ENCODE results near the gene PGLYRP1.

The PGLYRP1 gene

DNA sequence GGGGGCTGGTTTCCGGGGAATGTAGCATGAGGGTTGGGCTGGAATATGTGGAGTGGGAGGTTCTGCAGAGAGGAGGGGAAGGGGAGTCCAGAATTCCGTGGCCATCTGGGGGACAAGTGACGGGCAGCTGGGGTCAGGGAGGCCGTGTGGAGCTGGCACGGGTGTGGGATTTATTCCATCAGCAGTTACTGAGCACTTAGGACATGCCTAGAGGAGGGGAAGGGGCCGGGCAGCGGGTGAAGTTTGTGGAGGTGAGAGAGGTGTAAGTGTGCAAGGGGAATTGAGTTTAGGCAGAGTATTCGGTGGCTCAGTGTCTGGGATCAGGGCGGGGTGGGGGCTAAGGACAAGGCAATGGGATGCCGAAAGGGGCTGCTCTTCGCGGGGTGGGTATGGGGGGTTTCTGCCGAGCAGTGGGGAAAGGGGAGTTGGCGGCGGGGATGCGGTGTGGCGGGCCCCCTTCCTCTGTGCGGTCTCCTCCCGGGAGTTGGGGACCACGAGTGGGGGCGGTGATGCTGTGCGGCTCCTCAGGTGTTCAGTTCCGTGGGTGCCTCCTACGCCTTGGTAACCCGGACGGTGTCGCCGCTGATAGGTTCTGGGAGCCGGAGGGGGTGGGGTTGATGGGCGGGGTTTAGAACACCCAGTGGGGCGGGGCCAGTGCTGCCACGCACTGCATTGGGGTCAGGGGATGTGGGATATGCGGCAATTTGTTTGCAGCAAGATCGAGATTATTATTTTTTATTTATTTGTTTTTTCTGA is 22.2 kb downstream of the PGLYRP1 start:
- DNase-seq = peak in 10 of 14 donors; percentile 11 to 78 (median 29)

DNA sequence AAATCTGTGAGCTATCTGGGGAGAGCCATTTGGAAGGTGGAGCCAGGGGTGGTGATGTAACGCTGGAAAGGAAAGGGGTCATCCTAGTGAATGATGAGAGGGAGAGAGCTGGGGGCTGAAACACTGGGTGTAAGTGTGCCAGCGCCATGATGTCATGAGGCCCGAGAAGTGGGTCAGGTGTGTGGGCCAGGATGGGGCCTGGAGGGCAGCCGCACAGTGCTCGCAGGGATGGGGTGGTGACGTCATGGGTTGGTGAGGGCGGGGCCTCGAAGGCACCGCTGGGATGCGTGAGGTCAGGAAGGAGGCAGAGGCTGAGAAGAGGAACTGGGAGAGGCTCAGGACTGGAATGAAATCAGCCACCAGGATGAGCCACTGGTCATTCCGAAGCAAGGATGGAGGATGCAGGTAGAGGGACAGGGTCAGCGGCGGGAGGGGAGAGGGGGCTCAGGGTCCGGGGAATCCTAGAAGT is 23.2 kb downstream of the PGLYRP1 start:
- DNase-seq = peak in 4 of 14 donors; percentile 13 to 80 (median 14)

DNA sequence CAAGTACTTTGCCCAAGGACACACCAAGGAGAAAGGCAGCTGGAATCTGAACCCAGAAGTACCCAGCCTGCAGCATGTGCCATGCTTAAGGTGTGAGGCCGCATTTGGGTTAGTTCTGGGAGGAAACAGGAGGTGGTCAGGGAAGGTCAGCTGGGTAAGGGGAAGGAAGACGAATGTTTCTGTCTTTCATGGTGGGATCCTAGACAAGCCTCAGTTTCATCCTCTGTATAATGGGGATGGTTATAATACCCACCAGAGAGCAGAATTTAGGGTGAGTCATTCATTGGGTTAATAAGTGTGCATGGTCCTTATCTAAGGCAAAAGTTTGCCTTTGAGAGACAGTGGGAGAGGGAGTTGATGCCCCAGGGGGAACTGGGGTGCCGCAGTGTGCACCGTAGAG is 24.0 kb downstream of the PGLYRP1 start:
- DNase-seq = no peak

DNA sequence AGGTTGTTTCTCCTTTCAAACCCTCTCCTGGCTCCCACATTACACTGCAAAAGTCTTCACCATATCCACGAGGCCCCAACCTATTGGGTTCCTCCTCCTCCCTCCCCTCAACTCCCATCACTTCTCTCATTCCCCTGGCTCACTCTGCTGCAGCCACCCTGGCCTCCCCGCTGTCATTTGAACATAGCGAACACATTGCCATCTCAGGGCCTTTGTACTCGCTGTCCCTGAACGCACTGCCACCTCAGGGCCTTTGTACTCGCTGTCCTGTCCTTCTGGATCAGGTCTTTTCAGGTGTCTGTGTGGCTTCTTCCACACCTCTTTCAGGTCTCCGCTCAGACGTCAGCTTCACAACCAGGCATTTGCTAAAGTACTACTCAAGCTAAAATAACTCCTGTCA is 25.9 kb downstream of the PGLYRP1 start:
- DNase-seq = no peak

DNA sequence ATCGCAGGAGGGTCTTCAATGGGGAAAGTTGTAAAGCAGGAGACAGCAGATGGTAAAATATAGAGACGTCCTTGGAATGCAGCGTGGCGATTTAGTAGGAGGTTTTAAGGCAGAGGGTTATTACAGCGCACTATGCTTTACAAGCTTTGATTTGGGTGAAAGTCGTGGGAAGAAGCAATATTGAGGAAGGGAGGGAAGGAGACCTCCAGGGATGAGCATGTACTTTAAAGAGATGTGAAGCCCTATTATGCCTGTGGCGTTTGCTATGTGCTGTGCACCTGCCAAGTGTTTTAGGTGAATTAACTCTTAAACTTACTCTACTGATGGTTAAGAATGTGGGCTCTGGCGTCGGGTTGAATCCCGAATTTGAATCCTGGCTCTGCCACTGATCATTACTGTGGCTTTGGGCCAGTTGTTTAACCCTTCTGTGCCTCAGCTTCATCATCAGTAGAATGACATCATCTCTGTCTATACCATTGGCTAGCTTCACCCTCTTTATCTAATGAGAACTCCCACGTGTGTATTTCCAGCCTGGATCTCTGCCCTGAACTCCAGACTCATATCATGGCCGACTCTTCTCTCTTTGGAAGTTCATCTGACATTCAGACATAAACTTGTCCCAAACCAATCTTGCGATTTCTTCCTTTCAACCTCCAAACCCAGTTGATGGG is 27.0 kb downstream of the PGLYRP1 start:
- DNase-seq = no peak

DNA sequence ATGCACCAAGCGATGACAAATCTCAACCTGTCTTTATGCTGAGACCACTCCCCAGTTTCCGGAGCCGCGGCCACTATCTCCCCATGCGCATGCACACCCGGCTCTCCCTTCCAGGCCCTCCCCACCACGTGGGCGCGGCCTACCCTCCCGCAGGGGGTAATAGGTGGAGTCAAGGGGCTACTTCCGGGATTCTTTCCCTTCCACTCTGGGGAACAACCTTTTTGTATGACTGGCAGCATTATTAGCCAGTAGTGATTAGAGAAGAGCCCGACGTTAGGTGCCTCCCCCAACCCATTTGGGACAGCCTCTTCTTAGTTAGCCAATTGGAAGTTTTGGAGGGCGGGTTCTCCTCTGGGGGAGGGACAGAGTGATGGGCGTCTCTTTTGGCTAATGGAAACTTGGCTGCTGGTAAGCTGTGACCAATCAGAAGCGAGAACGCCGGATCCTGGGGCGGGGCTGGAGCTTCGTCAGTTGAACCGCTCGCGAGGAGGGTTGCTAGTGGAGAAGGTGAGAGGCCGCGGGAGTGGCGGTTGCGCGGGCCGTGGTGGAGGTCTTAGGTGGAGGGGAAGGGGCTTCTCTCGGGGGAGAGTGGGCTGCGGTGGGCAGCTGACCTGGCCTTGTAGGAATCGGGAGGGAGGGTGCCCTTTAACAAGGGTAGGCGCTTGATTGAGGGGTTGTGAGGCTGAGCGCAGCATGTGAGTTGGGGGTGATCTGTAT is 27.7 kb downstream of the PGLYRP1 start, which contains the start of gene CCDC61:
TSS of gene CCDC61 (plus strand) at position 470 of the 717 bp plus-strand sequence. CDS start 7,552 bp downstream, outside the sequence.
- DNase-seq = peak; percentile 72 to 99 (median 96)

DNA sequence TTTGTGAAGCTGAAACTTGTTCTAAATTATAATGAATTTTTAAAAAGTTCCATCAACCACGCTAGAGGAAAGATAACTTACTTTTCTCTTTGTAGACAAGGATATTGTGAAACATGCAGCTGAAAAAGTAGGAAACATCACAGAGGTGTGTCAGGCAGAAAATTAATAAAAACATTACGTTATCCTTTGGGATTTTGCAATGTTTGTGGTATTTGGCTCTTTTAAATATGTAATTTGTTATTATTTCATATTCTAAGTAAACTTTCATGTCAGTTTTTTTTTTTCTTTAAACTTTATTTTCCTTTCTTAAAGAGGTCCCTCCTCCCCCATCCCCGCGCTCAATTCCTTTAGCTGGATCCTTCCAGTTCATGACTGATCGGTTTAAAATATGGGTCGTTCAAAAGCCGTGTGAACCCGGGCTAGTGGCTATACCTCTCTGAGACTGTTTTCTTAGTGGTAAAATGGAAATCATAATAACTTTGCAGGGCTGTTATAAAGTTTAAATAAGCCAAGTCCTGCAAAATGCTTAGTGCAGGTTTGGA is 28.3 kb downstream of the PGLYRP1 start:
- DNase-seq = no peak

DNA sequence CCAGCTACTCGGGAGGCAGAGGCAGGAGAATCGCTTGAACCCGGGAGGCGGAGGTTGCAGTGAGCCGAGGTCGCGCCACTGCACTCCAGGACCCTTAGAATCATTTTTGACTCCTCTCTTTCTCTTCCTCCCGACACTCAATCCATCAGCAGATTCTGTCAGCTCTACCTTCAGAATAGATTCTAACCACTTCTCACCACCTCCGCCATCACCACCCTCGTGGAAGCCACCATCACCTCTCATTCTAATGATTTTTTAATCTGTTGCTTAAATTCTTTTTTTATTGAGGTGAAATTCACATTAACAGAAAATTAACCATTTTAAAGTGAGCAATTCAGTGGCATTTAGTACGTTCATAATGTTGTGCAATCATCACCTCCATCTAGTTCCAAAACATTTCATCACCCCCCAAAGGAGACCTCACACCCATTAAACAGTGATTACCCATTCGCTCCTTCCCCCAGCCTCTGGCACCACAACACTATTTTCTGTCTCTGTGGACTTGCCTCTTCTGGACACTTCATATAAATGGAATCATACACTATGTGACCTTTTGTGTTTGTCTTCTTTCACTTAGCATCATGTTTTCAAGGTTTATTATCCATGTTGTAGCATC is 32.6 kb downstream of the PGLYRP1 start:
- DNase-seq = no peak

DNA sequence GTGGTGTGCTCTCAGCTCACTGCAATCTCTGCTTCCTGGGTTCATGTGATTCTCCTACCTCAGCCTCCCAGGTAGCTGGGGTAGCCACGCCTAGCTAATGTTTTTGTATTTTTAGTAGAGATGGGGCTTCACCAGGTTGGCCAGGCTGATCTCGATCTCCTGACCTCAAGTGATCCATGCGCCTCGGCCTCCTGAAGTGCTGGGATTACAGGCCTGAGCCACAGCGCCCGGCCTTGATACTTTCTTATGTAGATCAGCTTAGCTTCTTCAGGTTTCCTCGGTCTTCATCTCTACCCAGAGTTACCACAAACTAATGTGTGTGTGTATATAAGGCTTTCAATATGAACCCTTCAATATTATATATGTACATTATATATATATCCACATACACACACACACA is 37.5 kb downstream of the PGLYRP1 start:
- DNase-seq = no peak

DNA sequence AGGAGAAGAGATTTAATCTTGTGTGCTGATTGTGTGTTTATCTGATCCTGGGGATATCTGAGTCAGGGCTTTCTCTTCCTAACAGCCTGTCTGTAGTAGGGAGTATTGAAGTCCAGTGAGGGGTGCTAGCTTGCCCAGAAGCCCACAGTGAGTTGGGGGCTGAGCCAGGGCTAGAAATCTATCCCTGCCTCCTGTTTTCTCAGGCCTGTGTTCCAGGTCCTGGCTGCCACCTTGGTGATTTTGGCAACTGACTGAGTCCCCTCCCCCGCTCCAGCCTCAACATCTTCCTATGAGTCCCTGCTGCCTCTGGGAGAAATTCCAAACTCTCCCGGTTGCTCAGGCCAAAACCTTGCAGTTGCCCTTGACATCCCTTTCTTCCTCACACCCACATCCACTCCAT is 41.5 kb downstream of the PGLYRP1 start:
- peak in 5 of 14 donors; percentile 6 to 28 (median 15) for DNase-seq

DNA sequence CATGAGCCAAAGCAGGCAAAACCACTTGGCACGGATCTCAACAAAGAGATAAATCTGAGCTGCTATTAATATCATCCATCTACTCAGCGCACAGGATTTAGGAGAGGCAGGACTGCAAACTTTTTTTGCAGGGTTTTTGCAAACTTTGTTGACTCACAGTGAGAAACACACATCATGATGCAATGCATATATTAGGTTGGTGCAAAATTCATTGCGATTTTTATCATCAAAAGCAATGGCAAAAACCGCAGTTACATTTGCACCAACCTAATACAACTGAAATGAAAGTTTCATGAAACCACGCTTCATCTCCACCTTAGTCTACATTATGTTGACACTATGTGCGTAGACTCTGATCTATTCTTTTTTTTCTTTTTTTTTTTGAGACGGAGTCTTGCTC is 44.7 kb downstream of the PGLYRP1 start:
- no peak for DNase-seq

DNA sequence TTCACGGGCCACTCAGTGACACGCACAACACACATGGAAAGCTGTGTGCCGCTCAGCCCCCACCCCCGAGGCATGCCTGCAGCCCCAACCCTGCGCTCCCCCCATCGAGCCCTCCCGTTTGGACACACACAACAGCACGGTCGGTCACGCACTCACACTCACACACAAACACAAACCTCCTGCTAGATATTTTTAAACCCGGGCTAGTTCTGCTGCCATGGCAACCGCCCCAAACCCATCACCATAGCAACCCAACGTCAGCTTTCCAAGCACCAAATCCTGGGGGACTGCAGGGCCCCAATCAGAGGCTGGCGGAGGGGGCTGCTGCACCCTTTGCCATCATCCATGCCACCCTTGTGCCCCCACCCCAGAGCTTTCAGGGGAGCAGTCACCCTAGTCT is 46.7 kb downstream of the PGLYRP1 start:
- DNase-seq = peak in 1 of 14 donors; percentile 36

DNA sequence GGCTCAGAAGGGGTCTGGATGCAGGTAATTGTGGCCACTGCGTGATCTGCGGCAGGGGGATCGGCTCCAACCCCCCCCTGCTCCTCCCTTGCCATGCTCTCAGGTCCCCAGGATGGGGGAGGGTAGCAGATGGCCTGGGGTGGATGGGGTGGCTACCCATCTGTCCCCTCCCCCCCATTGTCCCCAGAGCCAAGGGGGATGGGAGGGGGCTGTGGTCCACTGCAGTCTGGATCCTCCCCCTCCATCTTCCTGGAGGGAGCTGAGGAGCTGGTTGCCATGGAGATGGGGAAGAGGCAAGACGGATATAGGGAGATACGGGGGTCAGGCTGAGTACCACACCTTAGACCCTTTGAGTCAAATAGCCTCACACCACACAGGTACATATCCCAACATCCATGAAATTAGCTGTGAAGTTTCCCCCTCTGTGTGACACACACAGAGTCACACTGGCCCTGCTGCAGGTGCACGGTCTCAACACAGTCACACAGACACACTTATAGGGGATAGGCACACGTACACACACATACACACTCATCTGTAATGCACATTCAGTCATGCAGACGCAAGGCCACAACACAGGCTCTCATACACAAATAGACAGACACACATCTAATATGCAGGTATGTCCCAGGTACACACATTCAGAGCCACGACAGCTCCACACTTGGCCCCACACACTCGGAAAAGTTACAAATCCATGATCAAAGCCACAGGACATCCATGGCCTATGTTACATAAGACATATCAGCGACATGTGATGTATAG is 47.4 kb downstream of the PGLYRP1 start:
- DNase-seq = no peak

DNA sequence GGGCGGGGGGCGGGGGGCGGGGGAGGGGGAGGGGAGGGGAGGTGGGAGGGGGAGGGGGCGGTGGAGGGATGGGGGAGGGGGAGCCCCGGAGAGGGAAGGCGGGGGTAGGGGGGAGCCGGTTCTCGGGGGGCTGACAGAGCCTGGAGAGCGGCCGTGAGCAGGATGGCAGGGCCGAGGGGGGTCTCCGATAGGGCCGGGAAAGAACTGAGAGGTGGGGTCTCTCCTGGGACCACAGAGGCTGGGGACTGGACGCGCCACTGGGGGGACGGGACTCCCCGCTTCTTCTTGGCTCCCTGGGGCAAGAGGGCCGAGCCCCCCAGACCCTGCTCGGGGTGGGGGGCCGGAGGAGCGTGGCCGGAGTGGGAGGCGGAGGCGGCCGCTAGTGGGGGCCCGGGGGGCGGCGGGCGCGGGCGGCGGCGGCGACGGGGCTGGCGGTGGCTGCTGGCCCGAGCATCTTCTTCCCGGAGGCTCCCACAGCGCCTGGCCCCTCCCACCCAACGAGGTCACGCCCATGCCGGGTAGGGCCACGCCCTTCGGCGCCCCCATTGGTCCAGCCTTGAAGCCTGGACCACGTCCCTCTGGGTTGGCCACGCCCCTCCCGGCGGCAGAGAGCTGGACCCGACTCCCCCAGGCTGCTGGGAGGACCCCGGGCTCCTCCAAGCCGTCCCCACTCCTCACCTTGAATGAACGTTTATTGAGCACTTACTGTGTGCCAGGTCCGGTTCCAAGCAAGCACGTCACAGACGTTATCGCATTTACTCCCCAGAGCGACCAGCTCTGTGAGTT is 49.1 kb downstream of the PGLYRP1 start, which contains the start of gene NOVA2:
TSS of gene NOVA2 (minus strand) at position 313 of the 786 bp plus-strand sequence. CDS start 514 bp downstream, outside the sequence.
- DNase-seq = peak in 13 of 14 donors; percentile 6 to 90 (median 67)

DNA sequence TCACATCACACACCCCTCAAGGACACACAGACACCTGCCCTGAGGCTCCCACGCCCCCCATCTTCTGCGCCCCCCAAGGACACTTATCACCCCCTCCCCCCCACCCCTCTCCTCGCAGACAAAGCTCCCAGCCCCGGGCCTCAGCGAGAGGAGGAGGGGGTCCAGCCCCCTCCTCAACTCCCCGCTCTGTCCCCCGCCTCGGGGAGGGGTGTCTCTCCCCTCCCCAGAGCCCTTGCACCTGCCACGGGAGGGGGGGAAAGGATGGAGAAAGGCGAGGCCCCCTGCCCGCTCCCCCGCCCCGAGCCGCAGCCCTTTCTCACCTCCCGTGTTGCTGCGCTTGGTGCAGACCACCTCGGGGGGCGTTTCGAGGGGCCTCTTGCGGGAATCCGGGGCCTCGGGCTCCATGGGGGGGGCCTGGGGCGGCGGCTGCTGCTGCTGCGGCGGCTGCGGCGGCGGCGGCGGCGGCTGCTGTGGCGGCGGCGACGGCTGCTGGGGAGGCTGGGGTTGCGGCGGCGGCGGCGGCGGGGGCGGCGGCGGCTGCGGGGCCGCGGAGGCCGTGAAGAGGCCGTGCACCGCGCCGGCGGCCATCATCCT is 49.8 kb downstream of the PGLYRP1 start:
- peak in 1 of 14 donors; percentile 36 for DNase-seq

DNA sequence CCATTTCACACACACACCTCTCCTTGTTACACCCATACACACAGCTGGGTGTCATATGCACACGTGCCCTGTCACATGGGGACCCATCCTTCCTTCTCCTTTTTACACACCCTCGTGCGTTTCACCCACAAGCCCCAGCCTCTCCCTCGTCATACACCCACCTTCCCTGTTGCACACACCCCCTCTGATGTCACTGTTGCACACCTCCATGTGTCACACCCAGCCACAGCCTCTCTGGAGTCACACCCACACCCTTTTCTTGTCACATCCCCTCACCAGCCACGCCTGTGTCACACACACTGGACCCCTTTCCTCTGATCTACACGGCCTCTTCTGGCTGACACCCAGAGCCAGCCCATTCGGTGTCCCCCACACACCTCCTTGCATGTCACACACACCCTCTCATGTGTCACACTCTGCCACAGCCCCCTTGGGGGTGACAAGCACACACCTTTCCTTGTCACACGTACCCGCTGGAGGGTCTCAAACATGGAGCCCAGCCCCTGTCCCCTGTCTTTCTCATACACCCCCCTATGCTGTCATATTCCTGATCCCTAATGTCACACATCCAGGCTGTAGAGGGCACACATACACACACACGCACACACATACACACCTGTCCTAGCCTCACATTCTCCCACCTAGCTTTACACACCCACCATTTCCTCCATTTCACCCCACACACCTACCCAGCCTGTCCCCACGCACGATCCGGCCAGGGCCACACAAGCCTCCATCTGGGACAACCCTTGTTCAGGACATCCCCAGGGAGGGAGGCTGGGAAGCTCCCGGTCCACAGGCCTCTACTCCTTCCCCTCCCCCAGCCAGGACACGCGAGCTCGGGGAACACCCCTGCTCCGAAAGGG is 50.5 kb downstream of the PGLYRP1 start:
- DNase-seq = peak in 5 of 14 donors; percentile 3 to 45 (median 7)

DNA sequence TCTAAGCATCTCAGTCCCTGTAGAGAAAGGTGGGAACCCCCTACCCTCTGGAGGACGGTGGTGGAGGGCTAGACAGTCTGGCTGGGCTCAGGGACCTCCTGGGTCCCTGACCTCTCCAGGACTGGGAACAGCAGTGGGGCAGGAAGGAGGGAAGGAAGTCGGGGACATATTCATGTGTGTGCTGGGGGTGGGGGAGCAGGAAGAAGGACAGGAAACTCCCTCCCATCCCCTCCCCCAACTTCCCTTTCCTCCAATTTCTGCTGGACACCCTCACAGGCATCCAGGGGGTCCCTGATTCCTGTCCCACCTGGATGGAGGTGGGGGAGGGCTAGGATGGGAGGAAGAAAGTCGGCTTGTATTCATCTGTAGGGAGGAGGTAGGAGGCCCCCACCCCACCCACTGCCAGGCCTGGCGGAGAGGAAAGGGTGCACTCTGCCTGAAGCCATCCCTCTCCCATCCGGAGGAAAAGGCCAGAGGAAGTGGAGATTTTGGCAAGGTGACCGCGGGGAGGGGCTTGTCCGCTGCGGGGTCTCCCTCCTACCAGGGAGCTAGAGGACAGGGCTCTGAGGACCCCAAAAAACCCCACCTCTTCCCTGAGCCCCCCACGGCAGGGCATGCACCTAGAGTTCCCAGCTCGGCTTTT is 51.5 kb downstream of the PGLYRP1 start:
- no peak for DNase-seq

DNA sequence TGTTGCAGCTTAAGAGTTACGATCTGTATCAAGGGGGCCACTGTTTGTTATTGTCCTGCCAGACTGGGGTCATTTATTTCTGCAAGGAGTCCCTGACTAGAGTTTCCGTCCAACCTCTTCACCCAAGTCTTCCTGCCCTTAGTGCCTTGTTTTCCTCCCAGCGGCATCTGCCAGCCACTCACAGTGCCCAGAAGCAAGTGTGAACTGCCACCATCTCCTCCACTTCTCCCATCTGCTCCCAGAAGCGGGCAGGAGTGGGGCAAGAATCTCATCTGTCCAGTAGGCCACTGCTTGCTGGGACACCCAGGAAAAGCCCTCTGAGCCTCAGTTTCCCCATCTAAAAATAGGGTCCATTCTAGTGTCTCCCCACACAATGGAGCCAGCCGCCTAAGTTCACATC is 53.2 kb downstream of the PGLYRP1 start:
- no peak for DNase-seq
